Effector memory CD8-positive, alpha-beta T cell (primary cell): ENCODE measurements around the gene TNFRSF18.

Experiments used
- ATAC-seq: fragments of 150-1000 bp; cut with Tn5 transposase; replicated peaks from 2 replicates; pipeline ENCODE4 v1.10.0; 2021; ENCODE audit warnings: mild to moderate bottlenecking, moderate library complexity
- DNase-seq, 3 experiments: peaks; one replicate each; pipeline ENCODE4 v3.0.0; 2021
- H3K27ac Mint-ChIP-seq, 2 donors: one replicate each; pipeline ENCODE4 v1.8.0; 2022; ENCODE audit warnings: mild to moderate bottlenecking in 2 of 2, mixed read lengths in 2 of 2, moderate library complexity in 2 of 2
- H3K27me3 Mint-ChIP-seq, 2 donors: one replicate each; pipeline ENCODE4 v1.8.0; 2022; ENCODE audit warnings: mixed read lengths in 2 of 2
- H3K36me3 Mint-ChIP-seq: one replicate; pipeline ENCODE4 v1.8.0; 2022; ENCODE audit warnings: mild to moderate bottlenecking, moderate library complexity, mixed read lengths; ENCODE audit not compliant: insufficient read depth
- H3K4me1 Mint-ChIP-seq, 2 donors: one replicate each; pipeline ENCODE4 v1.8.0; 2022; ENCODE audit warnings: low read depth in 2 of 2, mixed read lengths in 2 of 2
- H3K4me3 Mint-ChIP-seq, 2 donors: one replicate each; pipeline ENCODE4 v1.8.0; 2022; ENCODE audit warnings: mild to moderate bottlenecking in 2 of 2, mixed read lengths in 2 of 2, moderate library complexity in 2 of 2
- H3K9me3 Mint-ChIP-seq, 2 donors: one replicate each; pipeline ENCODE4 v1.8.0; 2022; ENCODE audit warnings: mixed read lengths in 2 of 2

The TNFRSF18 gene

GRCh38 chr1:1173793-1174415, 32.5 kb downstream of the TNFRSF18 start, which contains the start of gene TTLL10:
TTLL10 (plus strand) TSS chr1:1173880; CDS start chr1:1179216, 5,336 bp downstream.
- ATAC-seq: peak; percentile 76
- Mint-ChIP-seq H3K4me3 (peak within 1 kb of the TSS; percentile 14 to 18), H3K27ac (no peak within 1 kb of the TSS), H3K9me3 (no peaks in the 10 kb centered on the region), H3K27me3 (peaks cover 19 to 29% of the 10 kb centered on the region in 2 donors), H3K4me1 (peaks cover 0 to 5% of the 10 kb centered on the region in 2 donors), H3K36me3 (peaks cover 2% of the 10 kb centered on the region)
- peak; percentile 31 to 37 (median 33) for DNase-seq

- Mint-ChIP-seq H3K4me3 (peak overlapping the region; percentile 14 to 18), H3K9me3 (no peaks in the 10 kb centered on the region), H3K36me3 (peaks cover 2% of the 10 kb centered on the region), H3K27ac (no peak overlapping the region), H3K4me1 (peaks cover 0 to 5% of the 10 kb centered on the region in 2 donors), H3K27me3 (peaks cover 19 to 29% of the 10 kb centered on the region in 2 donors)
- ATAC-seq (no peak), DNase-seq (no peak)
Observed at GRCh38 chr1:1173061-1173792, 33.2 kb downstream of the TNFRSF18 start.

- Mint-ChIP-seq H3K27ac (peak overlapping the region in 1 of 2 donors; percentile 66), H3K27me3 (peaks cover 14 to 23% of the 10 kb centered on the region in 2 donors), H3K9me3 (no peaks in the 10 kb centered on the region), H3K4me3 (peak overlapping the region in 1 of 2 donors; percentile 46), H3K4me1 (peaks cover 0 to 5% of the 10 kb centered on the region in 2 donors), H3K36me3 (peaks cover 2% of the 10 kb centered on the region)
- ATAC-seq (peak; percentile 63), DNase-seq (peak in 2 of 3 experiments; percentile 22 to 26)
Observed at GRCh38 chr1:1171546-1172340, 34.6 kb downstream of the TNFRSF18 start.

- Mint-ChIP-seq H3K36me3 (peaks cover 2% of the 10 kb centered on the region), H3K27me3 (peaks cover 11 to 18% of the 10 kb centered on the region in 2 donors), H3K4me1 (peaks cover 0 to 5% of the 10 kb centered on the region in 2 donors), H3K9me3 (no peaks in the 10 kb centered on the region), H3K4me3 (no peak overlapping the region), H3K27ac (no peak overlapping the region)
- ATAC-seq (no peak), DNase-seq (no peak)
Observed at GRCh38 chr1:1171161-1171545, 35.2 kb downstream of the TNFRSF18 start.

- H3K27me3 Mint-ChIP-seq: peaks cover 17 to 25% of the 10 kb centered on the region in 2 donors
- H3K36me3 Mint-ChIP-seq: peaks cover 2% of the 10 kb centered on the region
- H3K4me1 Mint-ChIP-seq: peaks cover 5 to 8% of the 10 kb centered on the region in 2 donors
- peak overlapping the region in 1 of 2 donors; percentile 17 for H3K27ac Mint-ChIP-seq
- H3K4me3 Mint-ChIP-seq: peak overlapping the region in 1 of 2 donors; percentile 25
- ATAC-seq: no peak
- no peaks in the 10 kb centered on the region for H3K9me3 Mint-ChIP-seq
- no peak for DNase-seq
Observed at GRCh38 chr1:1170215-1171091, 35.9 kb downstream of the TNFRSF18 start.

- Mint-ChIP-seq H3K36me3 (no peaks in the 10 kb centered on the region), H3K9me3 (no peaks in the 10 kb centered on the region), H3K4me3 (peak overlapping the region in 1 of 2 donors; percentile 25), H3K27ac (peak overlapping the region in 1 of 2 donors; percentile 17), H3K27me3 (peaks cover 18 to 29% of the 10 kb centered on the region in 2 donors), H3K4me1 (peaks cover 6 to 8% of the 10 kb centered on the region in 2 donors)
- ATAC-seq (no peak), DNase-seq (no peak)
Observed at GRCh38 chr1:1169429-1170214, 36.8 kb downstream of the TNFRSF18 start.

GRCh38 chr1:1168451-1169411, 37.7 kb downstream of the TNFRSF18 start:
- Mint-ChIP-seq H3K27ac (no peak overlapping the region), H3K9me3 (no peaks in the 10 kb centered on the region), H3K36me3 (no peaks in the 10 kb centered on the region), H3K4me3 (no peak overlapping the region), H3K27me3 (peaks cover 18 to 29% of the 10 kb centered on the region in 2 donors), H3K4me1 (peaks cover 6 to 8% of the 10 kb centered on the region in 2 donors)
- no peak for DNase-seq
- no peak for ATAC-seq

- peaks cover 18 to 29% of the 10 kb centered on the region in 2 donors for H3K27me3 Mint-ChIP-seq
- H3K27ac Mint-ChIP-seq: no peak overlapping the region
- DNase-seq (no peak), ATAC-seq (no peak)
- no peak overlapping the region for H3K4me3 Mint-ChIP-seq
- no peaks in the 10 kb centered on the region for H3K36me3 Mint-ChIP-seq
- H3K9me3 Mint-ChIP-seq: no peaks in the 10 kb centered on the region
- peaks cover 6% of the 10 kb centered on the region in 2 donors for H3K4me1 Mint-ChIP-seq
Observed at GRCh38 chr1:1167841-1168450, 38.4 kb downstream of the TNFRSF18 start.

GRCh38 chr1:1167398-1167821, 39.0 kb downstream of the TNFRSF18 start:
- DNase-seq: no peak
- Mint-ChIP-seq H3K27ac (no peak overlapping the region), H3K27me3 (peaks cover 18 to 27% of the 10 kb centered on the region in 2 donors), H3K4me1 (peaks cover 6% of the 10 kb centered on the region in 2 donors), H3K4me3 (no peak overlapping the region), H3K9me3 (no peaks in the 10 kb centered on the region), H3K36me3 (no peaks in the 10 kb centered on the region)
- ATAC-seq: no peak

GRCh38 chr1:1166642-1167397, 39.6 kb downstream of the TNFRSF18 start:
- Mint-ChIP-seq H3K4me3 (no peak overlapping the region), H3K27me3 (peaks cover 14 to 21% of the 10 kb centered on the region in 2 donors), H3K27ac (no peak overlapping the region), H3K9me3 (no peaks in the 10 kb centered on the region), H3K36me3 (no peaks in the 10 kb centered on the region), H3K4me1 (peaks cover 2 to 6% of the 10 kb centered on the region in 2 donors)
- no peak for DNase-seq
- no peak for ATAC-seq
